GM12873 (cell line): ENCODE data around the gene CEP70.

ENCODE experiments used
- CTCF ChIP-seq: IDR thresholded peaks from 2 replicates; pipeline ENCODE4 v1.5.1; 2012; ENCODE audit warnings: low read depth, mild to moderate bottlenecking, moderate library complexity, low read length, control low read depth; ENCODE audit not compliant: insufficient read depth; ENCODE audit errors: missing control alignments

Gene CEP70

DNA sequence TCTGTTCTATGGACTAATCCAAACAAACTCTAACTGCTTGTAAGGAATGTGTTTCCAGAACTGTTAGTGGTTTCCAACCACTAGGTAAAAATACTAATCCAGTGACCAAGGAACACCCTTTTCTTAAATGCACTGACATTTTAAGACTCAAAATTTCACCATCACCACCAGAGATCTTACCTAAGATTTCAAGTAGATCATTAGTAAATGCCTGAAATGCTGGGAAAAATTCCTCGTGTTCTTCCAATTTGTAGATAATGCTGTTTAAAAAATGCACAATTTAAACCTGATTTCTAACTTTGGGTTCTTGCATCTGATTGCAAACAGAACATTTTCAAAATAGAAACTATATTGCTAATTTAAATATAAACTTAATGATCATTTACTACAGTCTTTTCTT, 96.2 kb downstream of the CEP70 start:
- TF ChIP-seq CTCF = no peak

- no peak for TF ChIP-seq CTCF
Observed at GRCh38 chr3:138497021-138497420, 97.0 kb downstream of the CEP70 start.

DNA sequence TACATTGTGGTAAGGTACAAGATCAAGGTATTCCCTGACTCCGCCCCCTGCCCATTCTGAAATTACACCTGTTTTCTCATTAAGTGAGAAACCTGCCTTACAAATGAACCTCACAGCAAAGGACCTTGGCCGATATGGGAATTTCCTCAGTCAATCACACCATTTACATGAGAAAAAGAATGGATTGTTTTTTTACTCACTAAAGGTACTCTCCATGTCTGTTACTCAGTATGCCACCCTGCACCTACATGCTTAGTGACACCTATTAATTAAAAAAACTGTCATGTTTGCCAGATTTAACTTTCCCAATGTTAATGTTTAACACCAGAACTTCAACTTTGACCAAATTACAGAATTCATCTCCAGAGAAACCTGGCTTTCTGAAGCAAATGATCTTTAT, 97.6 kb downstream of the CEP70 start:
- no peak for TF ChIP-seq CTCF

DNA sequence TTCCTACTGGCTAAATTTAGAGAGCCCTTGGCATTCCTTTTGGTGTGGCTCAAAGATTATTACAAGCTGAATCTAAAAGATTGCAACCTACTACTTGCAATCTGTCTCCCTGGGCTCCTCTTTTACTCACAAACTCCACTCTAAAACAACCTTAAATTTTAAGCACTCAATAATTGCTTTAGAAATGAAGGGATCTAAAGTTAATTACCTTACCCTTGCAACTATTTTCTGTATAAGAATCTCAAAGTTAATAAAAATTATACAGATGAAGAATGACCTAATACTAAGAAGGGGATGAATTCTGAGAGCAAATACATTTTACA, 99.5 kb downstream of the CEP70 start:
- no peak for TF ChIP-seq CTCF

- TF ChIP-seq CTCF = no peak
Observed at GRCh38 chr3:138493804-138494606, 100.1 kb downstream of the CEP70 start.

DNA sequence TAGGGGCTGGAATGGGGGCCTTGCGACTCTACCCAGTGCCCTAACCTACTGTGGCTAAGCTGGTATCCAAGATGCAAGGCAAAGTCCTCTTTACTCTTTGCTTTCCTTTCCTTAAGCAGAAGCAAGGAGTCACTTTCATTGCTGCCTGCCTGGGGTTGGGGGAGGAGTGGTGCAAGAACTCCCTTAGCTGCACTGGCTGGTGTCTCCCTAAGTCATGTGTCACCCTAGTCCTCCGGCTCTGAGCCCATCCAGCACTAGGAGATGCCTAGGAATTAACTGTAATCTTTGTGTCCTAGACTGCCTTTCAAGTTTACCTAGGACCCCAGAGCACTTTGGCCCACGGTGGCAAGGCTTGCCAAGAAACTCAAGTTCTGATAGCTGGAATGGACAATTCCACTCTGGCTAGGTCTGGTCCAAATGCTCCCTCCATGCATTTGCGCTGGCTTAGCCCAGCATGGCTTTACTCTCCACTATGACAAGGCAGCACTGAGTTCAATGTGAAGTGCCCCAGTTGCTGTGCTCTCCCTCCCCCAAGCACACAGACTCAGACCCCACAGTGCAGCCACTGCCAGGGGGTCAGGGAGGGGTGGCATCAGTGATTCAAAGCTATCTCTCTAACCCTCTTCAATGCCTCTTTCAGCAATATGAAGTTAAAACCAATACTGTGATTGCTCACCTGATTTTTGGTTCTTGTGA, 100.9 kb downstream of the CEP70 start:
- TF ChIP-seq CTCF = no peak

DNA sequence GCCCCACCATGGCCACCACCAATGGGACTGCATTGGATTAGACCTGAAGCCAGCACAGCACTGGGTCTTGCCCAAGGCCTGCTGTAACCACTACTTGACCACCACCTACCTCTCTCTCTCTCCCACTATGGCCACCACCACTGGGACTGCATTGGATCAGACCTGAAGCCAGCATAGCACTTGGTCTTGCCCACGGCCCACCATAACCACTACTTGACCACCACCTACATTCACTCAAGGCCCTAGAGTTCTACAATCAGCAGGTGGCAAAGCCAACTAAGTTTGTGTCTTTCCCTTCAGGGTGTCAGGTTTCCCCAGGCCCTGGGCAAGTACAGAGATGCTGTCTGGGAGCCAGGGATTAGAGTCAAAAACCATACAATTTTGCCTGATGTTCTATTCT, 102.1 kb downstream of the CEP70 start:
- TF ChIP-seq CTCF = no peak
